GM21529 (cell line): Measurements from ENCODE around the gene RRP1B.
"Not testable (repeated sequence)": the region's sequence is repeated elsewhere in the genome, so short reads cannot be mapped to it uniquely, and the experiment has no call there.

ENCODE experiments used
- ATAC-seq: cut with Tn5 transposase; IDR thresholded peaks from one replicate; pipeline ENCODE4 v1.9.1; 2021; ENCODE audit not compliant: unreplicated experiment

RRP1B gene

DNA sequence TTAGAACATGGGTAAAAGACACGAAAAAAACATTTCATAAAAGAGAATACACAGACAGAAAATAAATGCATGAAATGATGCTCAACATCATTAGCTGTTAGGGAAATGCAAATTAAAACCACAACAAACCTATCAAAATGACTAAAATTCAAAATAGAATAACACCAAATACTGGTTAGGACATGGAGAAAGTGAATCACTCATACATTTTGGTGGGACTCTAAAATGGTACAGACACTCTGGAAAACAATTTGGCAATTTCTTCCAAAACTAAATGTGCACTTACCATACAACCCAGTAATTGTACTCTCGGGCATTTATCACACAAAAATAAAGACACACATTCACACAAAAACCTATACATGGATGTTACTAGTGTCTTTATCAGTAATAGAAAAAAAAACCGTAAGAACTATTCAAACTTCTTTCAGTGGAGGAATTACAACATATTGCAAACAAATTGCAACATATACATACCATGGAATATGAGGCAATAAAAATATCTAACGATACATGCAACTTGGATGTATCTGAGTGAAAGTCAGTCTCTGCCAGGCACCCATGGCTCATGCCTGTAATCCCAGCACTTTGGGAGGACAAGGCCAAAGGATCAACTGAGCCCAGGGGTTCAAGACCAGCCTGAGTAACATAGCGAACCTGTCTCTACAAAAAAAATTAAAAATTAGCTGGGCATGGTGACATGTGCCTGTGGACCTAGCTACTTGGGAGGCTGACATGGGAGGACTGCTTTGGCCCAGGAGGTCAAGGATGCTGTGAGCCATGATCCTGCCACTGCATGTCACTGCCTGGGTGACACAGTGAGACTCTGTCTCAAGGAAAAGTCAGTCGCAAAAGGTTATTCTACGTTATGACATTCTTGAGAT lies 19.6 kb upstream of the RRP1B start:
- ATAC-seq: no peak

- ATAC-seq: no peak
These were observed 19.0 kb upstream of the RRP1B start for GRCh38 chr21:43640400-43640799.

- no peak for ATAC-seq
These were observed 16.2 kb upstream of the RRP1B start for GRCh38 chr21:43643193-43643592.

GRCh38 chr21:43644071-43644470 lies 15.3 kb upstream of the RRP1B start:
- no peak for ATAC-seq

DNA sequence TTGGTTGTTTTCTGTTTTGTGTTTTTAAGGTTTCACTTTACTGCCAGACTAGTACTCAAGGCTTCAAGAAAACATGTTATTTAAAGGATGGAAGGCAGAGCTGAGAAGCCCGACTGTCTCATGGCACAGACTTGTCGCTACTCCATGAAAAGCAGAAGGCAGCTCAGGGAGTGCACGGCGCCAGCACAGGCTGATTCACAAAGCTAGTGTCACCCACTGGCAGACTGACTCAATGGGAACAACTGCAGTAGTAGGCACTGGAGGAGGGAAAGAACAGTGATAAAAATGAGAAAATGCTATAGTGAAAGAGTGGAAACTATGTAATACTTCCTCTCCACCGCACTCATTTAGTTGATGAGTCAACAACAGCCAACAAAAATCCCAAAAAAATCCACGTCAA lies 14.8 kb upstream of the RRP1B start:
- no peak for ATAC-seq

- no peak for ATAC-seq
These were observed 14.0 kb upstream of the RRP1B start for GRCh38 chr21:43645136-43645891.

DNA sequence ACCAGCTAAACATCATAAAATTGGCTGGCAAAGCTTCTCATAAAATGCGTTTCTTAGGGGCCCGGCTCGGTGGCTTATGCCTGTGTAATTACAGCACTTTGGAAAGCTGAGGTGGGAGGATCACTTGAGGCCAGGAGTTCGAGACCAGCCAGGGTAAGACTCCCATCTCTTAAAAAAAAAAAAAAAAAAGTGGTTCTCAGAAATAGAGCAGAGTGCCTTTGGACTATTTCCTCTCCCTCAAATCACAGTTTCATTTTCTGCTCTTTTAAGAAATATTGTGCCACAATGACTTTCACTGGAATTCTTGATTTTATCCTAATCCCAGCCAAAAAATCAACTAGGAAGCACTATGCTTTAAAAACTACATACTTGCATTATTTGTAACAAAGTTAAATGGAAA lies 13.4 kb upstream of the RRP1B start:
- ATAC-seq: no peak

DNA sequence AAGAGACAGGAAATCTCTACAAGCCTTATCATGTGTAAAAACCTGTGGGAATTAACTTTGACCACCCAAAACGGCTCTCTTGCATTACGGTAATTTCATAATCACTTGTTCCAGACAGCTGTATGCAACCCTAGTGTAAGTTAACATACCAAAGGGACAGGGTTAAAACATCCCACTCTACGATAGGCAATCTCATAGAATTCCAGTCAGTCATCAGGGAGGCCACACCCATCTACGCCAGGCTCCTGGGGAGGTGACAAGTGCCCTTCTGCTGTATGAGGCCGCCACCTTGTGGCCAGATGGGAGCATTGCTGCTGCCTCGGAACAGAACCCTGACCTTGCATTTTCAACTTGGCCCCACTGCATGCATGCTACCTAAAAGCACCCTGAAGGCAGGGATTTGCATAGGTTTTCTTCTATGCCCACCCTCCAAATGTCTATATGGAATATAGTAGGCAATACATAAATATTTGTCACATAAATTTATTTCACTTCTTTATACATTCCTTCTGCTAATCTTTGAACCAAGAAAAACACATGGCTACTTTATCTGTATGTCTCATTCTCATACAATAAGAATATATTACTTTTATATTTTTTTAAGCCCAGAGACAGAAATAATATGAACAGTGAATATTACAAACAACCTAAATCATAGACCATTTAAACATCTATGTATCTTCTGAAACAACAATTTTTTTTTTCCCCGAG lies 12.7 kb upstream of the RRP1B start:
- peak; percentile 85 for ATAC-seq

GRCh38 chr21:43648171-43648570 lies 11.2 kb upstream of the RRP1B start:
- no peak for ATAC-seq

DNA sequence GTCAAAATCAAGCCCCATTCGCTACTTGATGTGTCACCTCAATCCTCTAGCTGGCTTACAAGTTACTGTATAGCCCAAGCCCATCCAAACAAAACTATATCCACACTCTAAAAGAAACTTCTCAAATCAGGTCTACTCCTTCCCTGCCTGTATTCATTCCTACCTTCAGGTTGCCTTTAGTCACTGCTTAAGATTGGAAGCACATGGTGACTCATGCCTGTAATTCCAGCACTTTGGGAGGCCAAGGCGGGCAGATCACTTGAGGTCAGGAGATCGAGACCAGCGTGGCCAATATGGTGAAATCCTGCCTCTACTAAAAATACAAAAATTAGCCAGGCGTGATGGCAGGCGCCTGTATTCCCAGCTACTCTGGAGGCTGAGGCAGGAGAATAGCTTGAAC lies 7.4 kb upstream of the RRP1B start:
- ATAC-seq: not testable (repeated sequence)

DNA sequence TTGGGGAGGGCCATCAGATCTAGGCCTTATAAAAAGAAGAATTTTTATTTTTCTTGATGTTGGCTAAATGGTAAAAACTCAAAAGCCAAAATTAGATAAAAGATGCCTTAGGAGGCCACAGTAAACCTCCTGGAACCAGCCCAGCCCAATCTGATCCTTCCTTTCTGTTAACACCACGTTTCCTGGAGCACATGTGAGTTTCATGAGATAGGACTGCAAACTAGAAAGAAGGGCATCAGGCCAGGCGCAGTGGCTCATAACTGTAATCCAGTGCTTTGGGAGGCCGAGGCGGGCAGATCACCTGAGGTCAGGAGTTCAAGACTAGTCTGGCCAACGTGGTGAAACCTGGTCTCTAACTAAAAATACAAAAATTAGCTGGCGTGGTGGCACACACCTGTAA lies 6.7 kb upstream of the RRP1B start:
- no peak for ATAC-seq

DNA sequence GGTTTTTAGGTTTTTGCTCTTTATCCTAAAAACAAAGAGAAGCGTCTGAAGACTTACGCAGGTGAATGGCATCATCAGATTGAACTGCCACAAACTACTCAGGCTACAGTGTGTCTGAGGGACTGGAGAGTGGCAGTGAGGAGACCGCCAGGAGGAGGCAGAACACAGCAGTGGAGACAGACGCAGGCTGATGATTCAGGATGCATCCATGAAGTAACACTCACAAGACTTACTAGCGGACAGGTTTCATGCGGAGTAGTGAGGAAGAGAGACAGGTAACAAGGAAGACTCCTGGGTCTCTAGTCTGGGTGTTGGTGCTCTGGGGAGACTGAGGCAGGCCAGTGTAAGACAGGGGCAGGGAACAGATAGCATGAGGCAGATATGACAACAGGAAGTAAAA lies 5.7 kb upstream of the RRP1B start:
- no peak for ATAC-seq

GRCh38 chr21:43654806-43655489 lies 4.4 kb upstream of the RRP1B start:
- ATAC-seq: no peak

- no peak for ATAC-seq
These were observed 1.8 kb upstream of the RRP1B start for GRCh38 chr21:43657355-43658087.

DNA sequence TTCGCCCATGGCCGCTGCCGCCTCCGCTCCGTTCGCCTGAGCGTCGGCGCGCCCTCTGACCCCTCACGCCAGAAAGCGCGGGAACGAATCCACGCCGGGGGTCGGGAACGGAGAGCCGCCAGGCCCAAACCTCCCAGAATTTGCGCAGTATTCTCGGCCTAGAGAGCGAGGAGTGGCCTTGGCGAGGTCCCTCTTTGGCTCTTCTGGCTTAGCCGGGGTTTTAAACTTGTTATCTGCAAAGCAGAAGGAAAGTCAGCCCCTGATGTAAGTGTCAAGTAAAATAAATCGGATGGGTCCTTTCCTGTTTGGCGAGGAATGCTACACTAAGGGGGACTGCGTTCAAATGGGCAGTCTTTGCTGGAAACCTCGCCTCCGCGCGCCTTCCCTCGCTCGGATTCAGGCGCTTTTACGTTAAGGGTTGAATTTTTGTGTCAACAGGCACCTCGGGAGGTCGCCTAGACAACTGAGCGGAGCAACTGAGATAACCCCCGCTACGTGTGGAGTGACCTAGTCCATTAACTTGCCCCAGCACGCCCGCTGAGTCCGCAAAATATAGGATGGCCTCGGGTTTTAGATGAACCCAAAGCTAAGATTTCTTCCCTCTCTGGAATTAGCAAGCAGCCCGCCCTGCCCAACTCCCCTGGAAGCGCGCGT lies 1.1 kb upstream of the RRP1B start:
- ATAC-seq: no peak

DNA sequence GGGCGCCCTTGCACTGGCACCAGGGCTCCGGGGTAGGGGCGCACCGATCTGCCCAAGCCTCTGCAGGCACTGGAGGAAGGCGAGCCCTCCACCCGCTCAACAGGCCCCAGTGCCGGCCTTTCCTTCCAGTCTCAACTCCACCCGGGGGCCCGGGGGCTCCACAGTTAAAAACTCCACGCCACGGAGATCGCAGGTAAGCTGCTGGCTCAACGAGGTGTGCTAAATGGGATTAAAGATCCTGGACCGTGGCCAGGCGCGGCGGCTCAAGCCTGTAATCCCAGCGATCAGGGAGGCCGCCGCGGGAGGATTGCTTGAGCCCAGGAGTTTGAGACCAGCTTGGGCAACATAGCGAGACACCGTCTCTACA lies 608 bp upstream of the RRP1B start:
- no peak for ATAC-seq

DNA sequence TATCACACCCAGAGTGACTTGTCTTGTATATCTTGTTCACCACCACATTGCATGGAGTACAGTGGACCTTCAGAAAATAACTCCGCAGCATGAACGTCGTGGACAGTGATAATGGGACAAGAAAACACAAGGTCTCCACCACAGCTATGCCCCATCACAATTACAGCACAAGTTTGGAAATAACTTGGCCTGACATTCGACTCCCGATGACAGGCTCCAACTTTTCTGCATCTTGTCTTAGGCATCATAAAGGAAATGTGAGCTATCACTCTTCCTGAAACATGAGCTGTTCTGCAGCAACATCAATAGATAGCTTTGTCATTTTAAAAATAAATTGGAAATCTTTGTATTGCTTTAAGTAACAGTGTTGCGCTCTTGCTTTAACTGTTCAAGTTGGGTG lies 2.9 kb downstream of the RRP1B start:
- ATAC-seq: no peak

DNA sequence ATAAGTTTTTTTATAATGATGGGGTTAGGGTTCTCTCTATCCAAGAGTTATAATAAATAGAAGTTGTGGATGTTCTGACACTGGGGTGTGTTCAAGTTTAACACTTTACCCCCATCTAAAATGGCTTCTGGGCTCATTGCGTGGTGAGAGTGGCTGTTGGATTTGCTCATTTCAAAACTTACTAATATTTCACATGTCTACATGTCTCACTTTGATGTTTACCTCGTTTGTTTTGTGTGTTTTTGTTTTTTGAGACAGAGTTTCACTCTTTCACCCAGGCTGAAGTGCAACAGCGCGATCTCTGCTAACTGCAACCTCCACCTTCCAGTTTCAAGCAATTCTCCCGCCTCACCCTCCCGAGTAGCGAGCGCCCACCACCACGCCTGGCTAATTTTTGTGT lies 3.7 kb downstream of the RRP1B start:
- ATAC-seq: no peak

DNA sequence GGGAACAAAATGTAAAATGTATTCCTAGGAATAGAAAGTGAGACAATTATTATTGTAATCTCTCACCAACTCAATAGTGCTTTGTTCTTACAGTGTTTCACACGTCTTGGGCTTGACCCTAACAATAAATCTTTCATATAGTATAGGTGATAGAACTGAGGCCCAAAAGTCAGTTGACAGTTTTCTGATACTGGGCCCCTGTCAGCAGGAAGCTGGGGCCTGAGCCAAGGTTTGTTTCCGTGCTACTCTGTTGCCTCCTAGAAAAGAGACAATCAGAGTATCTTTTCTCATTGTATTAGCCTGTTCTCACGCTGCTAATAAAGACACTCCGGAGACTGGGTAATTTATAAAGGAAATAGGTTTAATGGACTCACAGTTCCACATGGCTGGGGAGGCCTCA lies 5.0 kb downstream of the RRP1B start:
- no peak for ATAC-seq

GRCh38 chr21:43665879-43666278 lies 6.5 kb downstream of the RRP1B start:
- ATAC-seq: no peak
